Peyer's patch (tissue), 4 donors: ENCODE data around the gene SH2D5.

Source experiments
- CTCF ChIP-seq, 6 experiments: fragments of 450-650 bp in 4 of 6; fragments of 200-600 bp in 2 of 6; sonication (generic) in 1 of 6; IDR thresholded peaks; one replicate each; pipeline ENCODE4 v1.5.1; 2017 to 2019; ENCODE audit warnings: antibody characterized with exemption in 6 of 6, mild to moderate bottlenecking in 3 of 6, moderate library complexity in 1 of 6
- POLR2A ChIP-seq, 2 donors: fragments of 450-650 bp; IDR thresholded peaks; one replicate each; pipeline ENCODE4 v1.5.1; 2017; ENCODE audit warnings: antibody characterized with exemption in 2 of 2, mild to moderate bottlenecking in 2 of 2, moderate library complexity in 2 of 2

GRCh38 chr1:20725189-20726117, 7.0 kb downstream of the SH2D5 start:
- no peak for TF ChIP-seq CTCF (IDR thresholded peaks at IDR 0.05)
- TF ChIP-seq POLR2A (IDR thresholded peaks at IDR 0.05): no peak
